NCI-H226 (cell line): Measurements from ENCODE around the gene EN2.
"Not testable (repeated sequence)": the region's sequence is repeated elsewhere in the genome, so short reads cannot be mapped to it uniquely, and the experiment has no call there.

ENCODE experiments used
- DNase-seq: peaks from one replicate; pipeline ENCODE4 v3.0.0-alpha.2; 2015

The EN2 gene

GRCh38 chr7:155426543-155427410, 31.2 kb upstream of the EN2 start:
- no peak for DNase-seq

- no peak for DNase-seq
These were observed 30.4 kb upstream of the EN2 start for GRCh38 chr7:155427411-155428038.

DNA sequence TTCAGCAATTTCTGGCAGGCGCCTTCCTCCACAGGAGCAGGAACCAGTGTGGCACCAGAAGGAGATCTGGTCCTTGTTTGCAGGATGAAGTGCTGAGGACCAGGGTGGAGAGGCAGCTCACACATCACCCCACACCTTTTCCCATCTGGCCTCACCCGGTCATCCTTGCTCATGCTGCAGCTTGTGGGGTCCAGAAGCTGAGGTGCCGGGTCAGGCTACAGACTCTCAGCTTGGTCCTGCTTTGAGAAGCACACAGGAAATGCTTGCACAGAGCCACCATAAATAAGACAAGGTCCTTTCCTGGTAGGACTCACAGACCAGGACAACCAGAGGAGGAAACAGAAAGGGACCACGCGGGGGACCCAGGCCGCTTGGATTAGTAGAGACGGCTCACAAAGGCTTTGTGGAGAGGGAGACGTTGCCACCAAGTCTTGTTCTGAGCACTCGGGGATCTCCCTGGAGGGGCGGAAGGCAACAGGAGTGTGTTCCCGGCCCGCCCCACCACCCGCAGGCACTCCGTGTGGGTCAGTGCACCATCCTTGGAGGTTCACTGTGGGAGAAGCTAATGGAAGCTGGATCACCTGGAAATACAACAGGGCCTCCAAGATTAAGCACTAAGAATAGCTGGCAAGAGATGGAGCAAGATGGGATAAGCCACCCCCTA, 29.6 kb upstream of the EN2 start:
- DNase-seq, result no peak

- DNase-seq, result no peak
These were observed 28.3 kb upstream of the EN2 start for GRCh38 chr7:155429651-155430050.

DNA sequence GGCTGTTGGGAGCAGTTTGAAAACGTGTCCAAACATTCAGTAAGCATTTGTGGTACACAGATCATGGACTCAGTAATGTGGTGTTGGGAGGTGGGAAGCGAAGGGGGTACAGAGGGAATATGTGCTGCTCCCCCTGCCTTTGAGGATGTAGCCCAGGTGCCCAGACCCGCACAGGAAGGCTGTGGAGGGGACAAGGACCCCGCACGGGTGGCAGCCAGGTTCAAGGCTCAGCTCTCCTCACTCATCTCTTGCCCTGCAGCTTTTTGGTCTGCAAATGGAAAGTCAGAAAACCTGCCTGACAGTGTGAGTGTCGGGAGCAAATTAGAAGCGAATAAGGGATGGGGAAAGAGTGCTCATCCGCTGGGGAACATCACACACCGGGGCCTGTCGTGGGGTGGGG, 27.3 kb upstream of the EN2 start:
- no peak for DNase-seq

DNA sequence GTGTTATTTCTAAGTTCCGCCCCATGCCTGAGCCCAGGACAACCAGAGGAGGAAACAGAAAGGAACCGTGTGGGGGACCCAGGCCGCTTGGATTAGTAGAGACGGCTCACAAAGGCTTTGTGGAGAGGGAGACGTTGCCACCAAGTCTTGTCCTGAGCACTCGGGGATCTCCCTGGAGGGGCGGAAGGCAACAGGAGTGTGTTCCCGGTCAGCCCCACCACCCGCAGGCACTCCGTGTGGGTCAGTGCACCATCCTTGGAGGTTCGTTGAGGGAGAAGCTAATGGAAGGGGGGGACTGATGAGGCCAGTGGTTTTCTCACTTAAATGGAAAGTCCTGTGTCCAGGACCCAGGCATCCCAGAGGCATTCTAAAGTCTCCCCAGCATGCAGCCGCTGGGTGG, 26.7 kb upstream of the EN2 start:
- DNase-seq, result no peak

GRCh38 chr7:155431711-155432110, 26.2 kb upstream of the EN2 start:
- no peak for DNase-seq

- DNase-seq, result no peak
These were observed 22.8 kb upstream of the EN2 start for GRCh38 chr7:155435110-155435509.

- DNase-seq, result no peak
These were observed 20.1 kb upstream of the EN2 start for GRCh38 chr7:155437836-155438235.

DNA sequence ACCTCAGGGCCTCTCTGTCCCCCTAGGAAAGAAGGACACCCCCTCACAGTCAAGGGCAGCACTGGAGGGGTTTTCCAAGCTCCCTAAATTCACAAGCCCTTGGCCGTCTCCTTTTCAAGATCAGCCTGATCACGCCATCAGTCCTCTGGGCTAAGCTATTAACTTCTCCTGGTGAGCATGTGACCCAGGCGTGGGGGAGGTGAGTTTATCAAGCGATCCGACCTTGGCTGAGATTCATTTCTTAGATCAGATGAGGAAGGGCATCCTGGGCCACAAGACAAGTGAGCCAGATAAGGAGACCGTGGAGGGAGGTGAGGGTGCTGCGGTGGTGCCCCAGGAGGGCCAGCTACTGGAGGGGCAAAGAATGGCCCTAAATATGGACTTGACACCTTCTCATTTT, 19.2 kb upstream of the EN2 start:
- no peak for DNase-seq

GRCh38 chr7:155439311-155440017, 18.5 kb upstream of the EN2 start:
- DNase-seq, result no peak

DNA sequence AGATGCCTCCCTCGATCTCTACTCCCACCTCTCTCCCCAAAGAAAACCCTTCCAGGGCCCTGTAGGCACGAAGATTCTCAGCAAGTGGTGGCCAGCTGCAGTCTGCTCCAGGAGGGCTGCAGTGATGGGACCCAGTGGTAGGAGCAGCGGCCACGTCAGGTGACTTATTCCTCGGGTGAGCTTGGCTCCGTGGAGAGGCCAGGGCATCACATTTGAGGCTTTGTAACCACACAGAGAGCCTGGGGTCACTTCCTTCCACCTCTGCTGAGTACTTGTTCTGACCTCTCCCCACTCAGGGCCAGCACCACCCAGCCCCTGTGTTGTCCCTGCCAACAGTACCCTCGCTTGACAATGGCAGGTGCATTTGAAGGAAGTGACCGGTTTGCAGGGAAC, 17.9 kb upstream of the EN2 start:
- no peak for DNase-seq

GRCh38 chr7:155441856-155442255, 16.1 kb upstream of the EN2 start:
- no peak for DNase-seq

- DNase-seq, result no peak
These were observed 13.2 kb upstream of the EN2 start for GRCh38 chr7:155444746-155445145.

- DNase-seq, result not testable (repeated sequence)
These were observed 12.3 kb upstream of the EN2 start for GRCh38 chr7:155445606-155446005.

DNA sequence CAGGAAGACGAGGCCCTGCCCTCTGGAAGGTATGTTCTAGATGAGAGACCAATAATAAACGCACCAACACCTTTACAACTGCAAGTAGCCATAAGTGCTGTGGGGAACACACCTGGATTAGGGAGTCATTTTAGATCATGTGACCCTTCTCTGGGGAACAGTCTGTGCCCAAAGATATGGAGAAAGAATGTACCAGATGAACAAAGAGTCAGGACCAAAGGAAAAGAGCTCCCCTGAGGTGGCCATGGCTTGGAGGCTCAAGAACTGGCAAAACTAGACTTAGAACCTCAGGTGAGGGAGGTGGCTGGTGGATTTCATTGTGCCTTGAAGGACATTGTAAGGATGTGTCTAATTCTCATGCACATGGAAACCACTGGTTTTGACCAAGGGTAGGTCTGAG, 10.3 kb upstream of the EN2 start:
- DNase-seq, result no peak

DNA sequence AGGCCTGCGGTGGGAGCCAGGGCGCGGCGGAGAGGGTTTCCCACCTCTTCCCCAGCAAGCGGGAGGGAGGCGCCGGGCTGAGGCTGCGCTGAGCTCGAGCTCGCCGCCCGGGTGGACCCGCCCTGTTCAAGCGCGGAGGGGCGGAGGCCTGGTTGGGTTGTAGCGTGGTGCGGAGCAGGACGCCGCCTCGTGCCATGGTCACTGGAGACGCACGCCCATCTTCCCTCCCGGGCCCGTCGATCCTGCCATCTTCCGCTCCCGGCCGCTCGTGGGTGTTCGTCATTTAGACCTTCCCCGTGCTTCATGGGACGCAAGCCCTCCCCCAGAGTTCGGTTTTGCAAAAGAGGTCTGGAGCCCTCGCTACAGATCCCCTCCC, 9.3 kb upstream of the EN2 start:
- no peak for DNase-seq

DNA sequence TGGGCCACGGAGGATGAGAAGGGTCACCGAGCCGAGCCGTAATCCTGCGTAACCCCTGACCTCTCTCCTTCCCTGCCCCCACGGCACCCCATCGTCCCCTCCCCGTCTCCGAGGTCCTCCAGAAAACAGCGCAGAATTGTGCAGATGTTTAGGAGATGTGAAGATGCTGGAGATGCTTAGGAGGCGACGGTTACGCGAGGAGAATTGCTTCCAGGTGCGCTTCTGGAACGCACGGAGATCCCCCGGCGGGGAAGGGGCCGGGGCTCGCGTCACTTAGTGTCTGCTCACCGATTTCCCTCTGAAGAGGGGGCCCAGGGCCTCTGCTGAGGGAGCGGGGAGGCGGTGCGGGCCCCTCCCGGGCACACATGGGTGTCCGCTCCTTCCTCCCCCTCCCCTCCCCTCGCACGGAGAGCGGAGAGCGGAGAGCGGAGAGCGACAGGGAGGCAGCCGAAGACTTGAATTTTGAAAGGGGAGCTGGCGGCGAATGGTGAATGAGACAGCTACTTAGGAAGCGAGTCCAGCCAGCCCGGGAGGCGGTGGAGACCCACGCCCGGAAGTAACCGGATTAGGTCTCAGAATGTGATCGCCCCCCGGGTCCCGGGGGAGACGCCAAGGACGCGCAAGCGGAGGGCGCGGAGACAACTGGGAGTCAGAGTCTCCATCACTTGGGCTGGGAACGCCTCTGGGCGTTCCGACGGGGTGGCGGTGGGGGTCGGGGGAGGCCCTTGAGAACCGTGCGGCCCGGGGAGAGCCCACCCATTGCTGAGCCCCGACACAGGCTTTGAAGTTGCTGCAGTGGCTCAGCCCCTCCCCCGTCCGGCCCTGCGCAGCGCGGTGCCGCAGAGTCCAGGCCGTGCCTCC, 8.7 kb upstream of the EN2 start:
- DNase-seq, result no peak

DNA sequence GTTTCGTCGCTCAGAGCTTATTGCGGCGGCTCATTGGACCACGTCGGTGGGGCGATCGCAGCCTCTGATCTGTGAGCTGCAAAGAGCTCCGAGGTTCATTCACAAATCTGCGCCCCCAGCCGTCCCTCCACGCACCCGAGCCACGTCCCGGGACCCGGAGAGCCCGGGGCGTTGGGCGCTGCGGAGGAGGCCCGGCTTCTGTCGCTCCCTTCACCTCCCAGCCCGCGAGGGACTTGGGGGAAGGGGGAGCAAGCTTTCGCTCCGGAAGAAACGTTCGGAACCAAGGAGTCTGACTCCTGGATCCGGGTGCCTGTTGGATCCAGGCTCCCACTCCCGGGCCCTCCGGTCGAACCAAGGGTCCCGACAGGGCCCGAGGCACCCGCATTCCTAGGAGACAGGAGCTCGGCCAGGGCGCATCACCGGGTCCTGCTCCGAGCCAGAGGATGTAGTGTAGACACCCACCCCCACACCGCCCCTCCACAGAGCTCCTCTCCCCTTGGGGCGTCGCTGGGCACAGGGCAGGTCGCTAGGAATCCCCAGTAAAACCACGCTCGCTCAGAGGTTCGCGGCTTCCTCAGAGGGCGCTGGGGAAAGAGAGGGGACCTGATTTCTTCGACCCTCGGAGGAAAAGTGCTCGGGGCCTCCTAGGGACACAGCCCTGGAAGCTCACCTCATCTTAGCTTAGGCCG, 7.9 kb upstream of the EN2 start:
- DNase-seq, result no peak

DNA sequence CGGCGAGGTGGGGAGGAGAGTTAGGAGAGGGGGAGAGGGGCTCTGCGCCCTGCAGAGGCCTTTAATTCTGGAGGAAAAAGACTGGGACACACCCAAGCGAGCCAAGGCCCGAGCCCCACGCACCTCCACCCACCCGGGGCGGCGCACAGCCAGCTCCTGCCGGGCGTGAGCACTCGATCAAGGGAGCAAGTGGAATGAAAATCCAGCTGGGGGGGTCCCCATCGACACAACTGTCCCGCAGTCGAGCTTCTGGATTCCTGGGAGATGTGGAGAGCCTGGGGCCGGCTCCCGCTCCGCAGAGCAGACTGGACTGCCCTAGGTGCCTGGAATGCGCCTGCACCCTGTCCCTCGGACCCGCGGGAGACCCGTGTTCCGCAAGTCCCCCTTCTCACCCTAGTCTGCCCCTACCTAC, 7.4 kb upstream of the EN2 start:
- no peak for DNase-seq

- no peak for DNase-seq
These were observed 6.7 kb upstream of the EN2 start for GRCh38 chr7:155450970-155451801.
